HEK293T (cell line): ENCODE results near the gene COL23A1.

Experiments used
- CTCF ChIA-PET: fragments of 350-600 bp; formaldehyde crosslinking; extraction: SDS; loops from one replicate; lab custom pipeline; 2021; ENCODE audit warnings: antibody characterized with exemption, inconsistent platforms; lab: Yijun Ruan, JAX
- POLR2A ChIA-PET: fragments of 350-600 bp; formaldehyde crosslinking; extraction: SDS; loops from one replicate; lab custom pipeline; 2020; ENCODE audit warnings: antibody characterized with exemption, inconsistent platforms; lab: Yijun Ruan, JAX
- DNase-seq: peaks from one replicate; pipeline ENCODE4 v3.0.0; 2012; ENCODE audit warnings: mixed read lengths; ENCODE audit errors: extremely low spot score
- ARNT ChIP-seq: fragments of 450-650 bp; IDR thresholded peaks from 2 replicates; pipeline ENCODE4 v1.6.1; 2017; ENCODE audit warnings: mild to moderate bottlenecking
- BHLHE40 ChIP-seq: fragments of 450-650 bp; IDR thresholded peaks from 2 replicates; pipeline ENCODE4 v1.6.1; 2016; ENCODE audit warnings: mild to moderate bottlenecking, moderate library complexity, borderline replicate concordance
- CTBP1 ChIP-seq: fragments of 450-650 bp; IDR thresholded peaks from 2 replicates; pipeline ENCODE4 v1.6.1; 2016; ENCODE audit warnings: borderline replicate concordance
- ELF4 ChIP-seq: fragments of 450-650 bp; IDR thresholded peaks from 2 replicates; pipeline ENCODE4 v1.6.1; 2017; ENCODE audit warnings: antibody characterized with exemption
- FOXA1 ChIP-seq: fragments of 450-650 bp; IDR thresholded peaks from 2 replicates; pipeline ENCODE4 v1.6.1; 2016; ENCODE audit warnings: mild to moderate bottlenecking
- FOXK2 ChIP-seq: fragments of 450-650 bp; IDR thresholded peaks from 2 replicates; pipeline ENCODE4 v1.6.1; 2016; ENCODE audit warnings: mild to moderate bottlenecking
- FOXM1 ChIP-seq: fragments of 450-650 bp; IDR thresholded peaks from 2 replicates; pipeline ENCODE4 v1.6.1; 2017; ENCODE audit warnings: mild to moderate bottlenecking, borderline replicate concordance
- HDGF ChIP-seq: fragments of 450-650 bp; IDR thresholded peaks from 2 replicates; pipeline ENCODE4 v1.6.1; 2017; ENCODE audit warnings: antibody characterized with exemption, borderline replicate concordance
- LEF1 ChIP-seq: fragments of 450-650 bp; IDR thresholded peaks from 2 replicates; pipeline ENCODE4 v1.6.1; 2017; ENCODE audit warnings: mild to moderate bottlenecking, borderline replicate concordance
- SP1 ChIP-seq: fragments of 450-650 bp; IDR thresholded peaks from 2 replicates; pipeline ENCODE4 v1.6.1; 2017
- SUZ12 ChIP-seq: fragments of 450-650 bp; IDR thresholded peaks from 2 replicates; pipeline ENCODE4 v1.6.1; 2016; ENCODE audit warnings: mild to moderate bottlenecking
- TARDBP ChIP-seq: fragments of 450-650 bp; IDR thresholded peaks from 2 replicates; pipeline ENCODE4 v1.6.1; 2016
- ZNF384 ChIP-seq: fragments of 450-650 bp; IDR thresholded peaks from 2 replicates; pipeline ENCODE4 v1.6.1; 2016

The COL23A1 gene

GRCh38 chr5:178213003-178213461 lies 377.2 kb downstream of the COL23A1 start:
- no peak for DNase-seq
- ChIA-PET POLR2A (interaction anchor here (0.9 to 3.6 kb wide), 6 partner anchors 8 to 38 kb away, joined by 3 to 18 read pairs (median 6); partner anchors contain the start of genes HNRNPAB and PHYKPL), CTCF (no interaction called here)
- TF ChIP-seq LEF1 (no peak), CTBP1 (no peak)

GRCh38 chr5:178212241-178213002 lies 377.8 kb downstream of the COL23A1 start:
- no peak for TF ChIP-seq ARNT
- no peak for DNase-seq
- ChIA-PET CTCF (no interaction called here), POLR2A (interaction anchor here (0.6 to 3.6 kb wide), 6 partner anchors 8 to 39 kb away, joined by 3 to 17 read pairs (median 4); partner anchors contain the start of genes HNRNPAB and PHYKPL)

GRCh38 chr5:178211095-178212048 lies 378.8 kb downstream of the COL23A1 start:
- CTCF ChIA-PET = interaction anchor here (0.6 kb wide), 1 partner anchor 1803 kb away, joined by 3 read pairs; no protein-coding TSS in a partner anchor
- POLR2A ChIA-PET = interaction anchor here (0.6 to 3.6 kb wide), 4 partner anchors 7 to 36 kb away, joined by 3 to 17 read pairs (median 4); partner anchors contain the start of genes HNRNPAB and PHYKPL
- DNase-seq = peak; percentile 8
- TF ChIP-seq FOXA1 = no peak
- peak; percentile 33 for TF ChIP-seq ELF4

- ChIA-PET POLR2A (interaction anchor here (0.5 to 2.0 kb wide), 2 partner anchors 22 to 273 kb away, joined by 3 to 4 read pairs; partner anchors contain the start of gene PHYKPL), CTCF (no interaction called here)
- DNase-seq = no peak
- TF ChIP-seq HDGF (no peak), TARDBP (no peak), ELF4 (peak; percentile 12; the same call in 1 of the 2 replicates), SP1 (no peak)
Measured at GRCh38 chr5:178210686-178211085, 379.5 kb downstream of the COL23A1 start.

- POLR2A ChIA-PET = interaction anchor here (0.5 to 2.0 kb wide), 4 partner anchors 9 to 274 kb away, joined by 3 to 4 read pairs (median 4); partner anchors contain the start of genes NHP2 and PHYKPL
- no peak for TF ChIP-seq CTBP1
- no peak for TF ChIP-seq ARNT
- TF ChIP-seq TARDBP = no peak
- TF ChIP-seq HDGF = no peak
- CTCF ChIA-PET = no interaction called here
- no peak for DNase-seq
Measured at GRCh38 chr5:178210073-178210535, 380.1 kb downstream of the COL23A1 start.

- ChIA-PET CTCF (no interaction called here), POLR2A (interaction anchor here (1.1 to 2.0 kb wide), 3 partner anchors 8 to 56 kb away, joined by 3 to 4 read pairs (median 4); partner anchors contain the start of genes NHP2 and PHYKPL)
- DNase-seq = no peak
- TF ChIP-seq FOXK2 (no peak), BHLHE40 (no peak), SP1 (no peak), ARNT (no peak), TARDBP (no peak), SUZ12 (no peak), FOXM1 (no peak), LEF1 (no peak), FOXA1 (no peak), ZNF384 (no peak)
Measured at GRCh38 chr5:178209334-178210072, 380.7 kb downstream of the COL23A1 start.

GRCh38 chr5:178208540-178209227 lies 381.5 kb downstream of the COL23A1 start:
- ChIA-PET POLR2A (interaction anchor here (1.3 to 3.3 kb wide), 3 partner anchors 7 to 24 kb away, joined by 4 to 15 read pairs (median 4); partner anchors contain the start of gene PHYKPL), CTCF (no interaction called here)
- TF ChIP-seq ELF4 (no peak), FOXM1 (0 out of 2 replicates have a peak, but pooled peaks have one; percentile 9)
- DNase-seq = no peak

- no peak for DNase-seq
- ChIA-PET CTCF (interaction anchor here (0.6 to 1.3 kb wide), 2 partner anchors 12 to 27 kb away, joined by 3 to 5 read pairs; no protein-coding TSS in a partner anchor), POLR2A (interaction anchor here (3.3 kb wide), 1 partner anchor 24 kb away, joined by 15 read pairs; the partner anchor contains the start of gene PHYKPL)
- TF ChIP-seq HDGF (peak; percentile 88; the same call in 1 of the 2 replicates), FOXK2 (no peak)
Measured at GRCh38 chr5:178207917-178208280, 382.3 kb downstream of the COL23A1 start.
